Right cardiac atrium (tissue), 5 donors: Measurements from ENCODE around the gene PBX1. TPM values are rescaled to one million over a fixed set of nuclear protein-coding genes. Genes with fewer than 3 reads are reported as not detected.

Experiments
- ATAC-seq, 2 donors: fragments of 200-7000 bp; cut with Tn5 transposase; one replicate each; pipeline versions ENCODE4 v1.8.0 to v1.9.1; 2020; ENCODE audit warnings: moderate library complexity in 2 of 2, mild to moderate bottlenecking in 1 of 2
- DNase-seq, 3 donors: peaks; one replicate each; pipeline ENCODE4 v3.0.0-alpha.2; 2020
- H3K27ac ChIP-seq: one replicate; pipeline ENCODE4 v1.5.1; 2013; ENCODE audit warnings: mild to moderate bottlenecking, low read length, control low read depth, moderate library complexity
- H3K27me3 ChIP-seq: one replicate; pipeline ENCODE4 v1.6.1; 2013; ENCODE audit not compliant: control insufficient read depth, insufficient read depth
- H3K4me1 ChIP-seq: one replicate; pipeline ENCODE4 v1.6.1; 2013; ENCODE audit warnings: low read length; ENCODE audit not compliant: control insufficient read depth, insufficient read depth
- H3K4me3 ChIP-seq: one replicate; pipeline ENCODE4 v1.5.1; 2013; ENCODE audit warnings: low read length, control low read depth
- H3K9me3 ChIP-seq: one replicate; pipeline ENCODE4 v1.6.1; 2013; ENCODE audit warnings: low read length; ENCODE audit not compliant: control insufficient read depth
- WGBS: extraction: QIAGEN DNeasy Blood & Tissue Kit; methylation state at CpG from one replicate; pipeline ENCODE4 v1.1.7; 2013; 5-methylcytosine and 5-hydroxymethylcytosine counted together
- intact Hi-C, 4 donors: fragments of 100-400 bp; cut with DNase I; formaldehyde crosslinking; loops; one replicate each; pipeline versions ENCODE4 v1.11.0 to v1.14.0; 2022 to 2023
- polyA plus RNA-seq: library from polyadenylated mRNA; stranded (reverse); fragments of 200-250 nt; gene quantifications from one replicate; pipeline ENCODE4 v1.2.3, GENCODE V29; 2013
- total RNA-seq, 4 donors: library from RNA; stranded (reverse); fragmentation: NEBNext Ultra II Directional; extraction: Animal tissue kit (Norgen Biotek cat#: 25700); gene quantifications; one replicate each; pipeline ENCODE4 v1.2.1, GENCODE V29; 2021
- donor health status: healthy with polysubstance abuse.
- donor health status: DM: no; HTN: yes; CAD: no.
- donor health status: DM: no; HTN: no; CAD: no.
- donor health status: DM: no; HTN: yes; CAD: no; lungs with severe emphysema.
- donor health status: DM: yes; HTN: yes; CAD: no.

Gene PBX1
- total and polyA plus RNA-seq, 5 donors = 19.8 to 81.6 (median 76.8) TPM

DNA sequence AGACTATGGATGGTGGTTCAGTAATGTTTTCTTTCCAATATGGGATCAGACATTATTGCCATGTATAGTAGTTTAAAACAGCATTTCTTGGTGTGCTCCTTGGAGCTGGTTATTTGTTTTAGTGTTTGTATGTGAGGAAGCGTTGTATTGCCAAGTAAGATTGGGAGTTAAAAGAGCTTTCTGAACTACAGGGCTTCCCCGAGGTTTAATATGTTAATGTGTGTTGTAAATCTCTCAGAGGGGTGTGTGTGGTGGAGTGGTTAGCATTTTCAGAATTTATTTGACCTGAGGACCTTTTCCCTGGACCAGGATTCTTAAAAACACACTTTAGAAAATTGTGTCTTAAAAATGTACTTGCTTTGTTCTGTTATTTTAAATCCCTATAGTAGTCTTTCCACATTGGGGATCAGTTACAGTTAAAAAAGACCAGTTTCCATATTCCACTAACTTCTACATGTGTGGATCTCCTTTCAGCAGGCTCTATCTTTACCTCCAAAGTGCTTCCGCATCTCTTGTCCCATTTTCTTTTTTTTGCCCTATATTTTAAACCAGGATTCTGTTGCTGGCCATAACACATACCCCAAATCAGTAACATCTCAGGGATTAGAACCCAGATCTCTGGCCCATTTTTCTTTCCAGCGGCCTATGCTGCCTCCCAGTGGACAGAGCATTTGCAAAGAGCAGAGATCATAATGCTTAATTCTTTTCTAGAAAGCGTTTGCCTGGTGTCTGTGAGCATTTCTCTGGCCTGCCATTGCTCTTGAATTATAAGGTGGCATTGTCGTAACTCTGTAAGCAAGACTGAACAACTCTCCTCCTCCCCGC lies 58.6 kb downstream of the PBX1 start:
- Histone ChIP-seq H3K4me1 (peaks cover 20% of the 10 kb centered on the region), H3K27ac (no peak overlapping the region), H3K4me3 (no peak overlapping the region), H3K27me3 (no peaks in the 10 kb centered on the region), H3K9me3 (no peaks in the 10 kb centered on the region)
- intact Hi-C loops = loop anchor here in 2 of 4 donors (5.0 to 10.0 kb wide), 2 partner anchors 53 to 170 kb away; no protein-coding TSS in a partner anchor
- DNase-seq = peak in 1 of 3 donors; percentile 64
- 76% methylated on average over 7 of the region's 7 CpGs for WGBS
- ATAC-seq = no peak

DNA sequence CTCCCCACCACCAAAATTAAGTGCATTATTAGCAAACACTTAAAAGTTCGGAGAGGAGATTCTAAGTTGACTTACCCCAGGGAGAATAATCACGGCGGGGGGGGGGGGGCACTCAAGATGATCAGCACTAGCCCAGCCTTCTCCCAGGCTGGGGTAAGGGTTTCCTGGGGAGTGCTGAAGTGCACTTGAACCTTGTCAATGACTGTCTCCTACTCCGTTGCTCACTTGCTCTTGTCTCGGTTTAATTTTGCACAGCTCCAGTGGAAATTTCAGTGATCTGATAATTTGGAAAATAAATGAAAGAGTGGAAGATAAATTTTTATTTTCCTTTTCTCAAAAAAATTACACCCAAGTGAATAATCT lies 59.2 kb downstream of the PBX1 start:
- Histone ChIP-seq H3K27ac (no peak overlapping the region), H3K27me3 (no peaks in the 10 kb centered on the region), H3K9me3 (no peaks in the 10 kb centered on the region), H3K4me1 (peaks cover 19% of the 10 kb centered on the region), H3K4me3 (no peak overlapping the region)
- 52% methylated on average over 5 of the region's 5 CpGs for WGBS
- intact Hi-C loops = loop anchor here in 2 of 4 donors (5.0 to 10.0 kb wide), 2 partner anchors 53 to 169 kb away; no protein-coding TSS in a partner anchor
- no peak for ATAC-seq
- DNase-seq = no peak

DNA sequence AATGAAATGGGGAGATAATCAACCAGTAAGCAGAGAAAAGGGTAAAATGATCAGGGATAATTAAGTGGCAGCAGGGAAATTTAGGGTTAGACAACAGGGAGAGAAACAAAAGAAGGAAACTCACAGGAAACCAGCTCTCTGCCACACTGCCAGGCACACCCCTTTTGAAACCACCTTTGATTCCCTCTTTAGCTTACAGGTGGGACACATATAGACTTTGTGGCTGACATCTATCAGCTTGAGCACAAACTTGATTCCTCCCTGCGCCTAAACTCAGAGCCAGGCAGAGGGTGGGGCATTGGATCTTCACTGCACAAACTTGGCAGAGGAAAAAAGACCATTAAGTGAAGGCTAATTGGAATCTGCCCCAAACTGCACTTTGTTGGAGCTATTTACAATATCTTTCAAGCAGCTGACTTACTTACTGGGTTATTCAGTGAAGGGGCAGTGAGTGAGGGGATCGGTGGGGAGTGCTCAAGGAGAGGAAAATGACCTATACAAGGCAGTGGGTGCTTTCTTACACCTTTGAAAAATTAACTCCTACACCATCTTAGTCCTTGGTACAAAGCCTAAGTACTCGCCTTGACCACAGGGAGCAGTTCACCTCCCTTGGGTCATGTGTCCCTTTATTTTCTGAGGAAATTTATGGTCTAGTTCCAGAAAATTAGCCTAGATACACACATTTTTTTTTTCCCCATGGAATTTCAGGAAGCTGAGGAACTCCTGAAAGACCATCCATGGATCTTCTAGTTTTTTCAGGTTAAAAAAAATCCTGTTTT lies 60.2 kb downstream of the PBX1 start:
- DNase-seq (no peak), ATAC-seq (no peak)
- Histone ChIP-seq H3K4me1 (peaks cover 17% of the 10 kb centered on the region), H3K9me3 (no peaks in the 10 kb centered on the region), H3K27me3 (no peaks in the 10 kb centered on the region), H3K27ac (peak overlapping the region; percentile 30), H3K4me3 (no peak overlapping the region)
- intact Hi-C loops = loop anchor here in 2 of 4 donors (5.0 to 10.0 kb wide), 2 partner anchors 54 to 168 kb away; no protein-coding TSS in a partner anchor
- WGBS = 39% methylated on average over 3 of the region's 3 CpGs

DNA sequence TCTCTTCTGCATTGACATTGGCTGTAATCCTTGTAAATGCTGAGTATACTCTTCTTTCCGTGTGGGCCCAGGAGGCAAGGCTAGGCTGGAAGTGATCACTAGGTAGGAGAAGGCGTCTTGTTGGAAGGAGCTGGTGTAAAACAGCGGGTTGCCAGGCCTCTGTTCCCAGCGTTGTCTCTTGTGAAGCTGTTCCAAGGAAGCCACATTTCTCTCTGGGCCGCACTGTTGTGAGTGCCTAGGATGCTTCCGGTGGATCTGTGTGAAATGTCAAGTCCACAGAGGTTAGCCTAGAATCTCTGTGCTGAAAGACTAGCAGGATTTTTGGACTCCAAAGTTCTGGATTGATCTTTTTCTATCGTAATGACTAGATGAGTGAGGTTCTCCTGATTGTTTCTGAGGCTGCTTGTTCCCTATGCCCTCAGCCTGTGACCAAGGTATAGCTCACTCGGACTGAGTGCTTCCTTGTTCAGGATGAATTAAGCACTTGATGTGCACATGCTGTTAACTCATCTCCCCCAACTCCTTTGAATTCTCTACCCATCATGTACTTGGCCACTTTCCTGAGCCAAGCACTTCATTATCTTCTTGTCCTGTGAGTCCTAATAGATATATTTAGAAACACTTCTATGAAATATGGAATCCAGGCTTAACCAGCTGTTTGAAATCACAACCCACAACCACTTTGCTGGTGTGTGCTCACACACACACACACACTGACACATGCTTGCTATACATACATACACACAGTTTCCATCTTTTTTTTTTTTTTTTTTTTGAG lies 63.3 kb downstream of the PBX1 start:
- Histone ChIP-seq H3K4me1 (peaks cover 13% of the 10 kb centered on the region), H3K9me3 (no peaks in the 10 kb centered on the region), H3K27me3 (no peaks in the 10 kb centered on the region), H3K27ac (peak overlapping the region; percentile 100), H3K4me3 (no peak overlapping the region)
- peak; percentile 73 to 76 for ATAC-seq
- DNase-seq = peak in 1 of 3 donors; percentile 52
- intact Hi-C loops = no loop called here
- WGBS = 49% methylated on average over 8 of the region's 8 CpGs

DNA sequence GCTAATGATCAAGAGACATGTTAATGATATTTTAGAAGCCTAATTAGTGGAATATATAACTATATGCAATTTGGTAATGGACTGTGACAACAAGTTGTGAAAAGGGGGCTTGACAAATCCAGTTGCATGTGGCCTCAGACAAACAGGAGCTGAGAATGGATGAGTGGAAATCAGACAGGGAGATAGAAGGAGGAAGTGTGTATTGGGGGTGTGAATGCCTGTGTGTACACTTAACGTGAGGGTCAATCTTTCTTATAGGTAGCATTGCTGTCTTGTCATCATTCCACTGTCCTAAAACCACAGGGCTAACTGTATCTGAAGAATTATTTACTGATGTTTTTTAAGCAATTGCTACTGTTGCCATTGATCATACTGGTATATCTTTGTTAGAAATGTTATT lies 64.8 kb downstream of the PBX1 start:
- 61% methylated on average over 1 of the region's 1 CpG for WGBS
- Histone ChIP-seq H3K27ac (no peak overlapping the region), H3K4me3 (no peak overlapping the region), H3K4me1 (peaks cover 13% of the 10 kb centered on the region), H3K27me3 (no peaks in the 10 kb centered on the region), H3K9me3 (no peaks in the 10 kb centered on the region)
- intact Hi-C loops = no loop called here
- DNase-seq (no peak), ATAC-seq (no peak)

DNA sequence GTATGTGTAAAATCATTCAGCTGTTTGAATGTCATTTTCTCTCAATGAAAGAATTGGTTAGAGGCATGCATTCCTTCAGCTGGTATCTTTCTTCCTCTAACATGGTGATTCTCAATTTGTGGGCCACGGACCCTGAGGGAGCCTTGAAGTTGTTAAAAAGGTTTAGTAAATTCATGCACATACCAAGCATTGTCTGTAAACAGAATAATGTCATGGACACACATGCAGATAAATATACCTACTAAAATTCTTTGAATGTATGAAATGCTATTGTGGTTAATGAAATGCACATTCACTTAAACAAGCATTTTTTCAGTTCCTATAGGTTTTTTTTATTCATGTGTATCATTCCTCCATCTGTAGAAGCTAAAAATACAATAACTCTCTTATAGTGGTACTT lies 65.4 kb downstream of the PBX1 start:
- intact Hi-C loops = no loop called here
- H3K9me3 ChIP-seq = no peaks in the 10 kb centered on the region
- peaks cover 12% of the 10 kb centered on the region for H3K4me1 ChIP-seq
- DNase-seq (no peak), ATAC-seq (no peak)
- no peaks in the 10 kb centered on the region for H3K27me3 ChIP-seq
- WGBS = 80% methylated on average over 1 of the region's 1 CpG
- H3K4me3 ChIP-seq = no peak overlapping the region
- no peak overlapping the region for H3K27ac ChIP-seq

DNA sequence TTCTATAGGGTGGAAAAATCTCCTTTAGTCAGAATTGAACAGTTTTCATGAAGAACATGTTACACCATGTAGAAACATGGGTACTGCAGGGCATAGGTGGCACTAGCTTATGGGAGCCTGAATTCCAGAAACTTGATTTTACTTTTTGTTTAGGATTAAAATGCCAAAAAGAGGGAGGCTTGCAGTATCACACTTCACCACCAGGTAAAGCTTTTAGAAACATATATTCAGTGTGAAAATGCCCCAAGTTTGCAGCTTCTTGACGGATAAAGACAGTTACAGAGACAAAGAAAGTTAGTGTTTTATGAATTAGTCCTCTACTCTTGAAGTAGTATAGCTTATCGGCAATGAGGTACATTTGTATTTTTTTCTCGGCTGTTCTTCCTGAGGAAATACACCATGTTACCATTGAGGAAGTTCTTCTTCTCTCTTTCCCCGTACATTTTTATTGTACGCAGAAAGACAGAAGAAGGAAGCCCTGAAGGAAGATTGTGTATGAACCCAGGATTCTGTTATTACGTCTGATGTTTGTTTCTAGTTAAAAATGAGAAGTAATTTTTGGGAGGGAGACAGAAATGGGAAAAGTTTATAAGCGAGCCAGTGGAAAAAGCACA lies 66.1 kb downstream of the PBX1 start:
- no peaks in the 10 kb centered on the region for H3K27me3 ChIP-seq
- 59% methylated on average over 7 of the region's 7 CpGs for WGBS
- H3K4me3 ChIP-seq = no peak overlapping the region
- no peak overlapping the region for H3K27ac ChIP-seq
- DNase-seq (no peak), ATAC-seq (no peak)
- intact Hi-C loops = no loop called here
- H3K4me1 ChIP-seq = peaks cover 13% of the 10 kb centered on the region
- no peaks in the 10 kb centered on the region for H3K9me3 ChIP-seq

DNA sequence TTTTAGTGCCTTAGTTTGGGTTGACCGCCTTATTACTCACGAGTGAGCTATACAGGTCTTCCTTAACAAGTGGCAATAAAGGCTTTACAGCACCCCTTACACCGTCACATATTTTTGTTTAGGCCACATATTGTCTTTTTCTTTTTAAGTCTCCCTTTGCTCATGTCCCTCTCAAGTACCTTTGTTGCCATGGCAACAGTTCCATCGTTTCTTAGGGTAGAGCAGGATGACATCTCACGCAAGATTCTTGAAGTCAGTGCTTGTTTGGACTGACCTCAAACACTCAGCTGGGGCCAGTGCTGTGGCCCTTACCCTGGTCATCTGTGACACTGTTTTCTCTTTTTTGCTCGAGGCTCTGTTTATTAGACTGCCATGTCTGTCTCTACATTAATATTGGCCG lies 69.8 kb downstream of the PBX1 start:
- H3K4me1 ChIP-seq = peaks cover 14% of the 10 kb centered on the region
- no peaks in the 10 kb centered on the region for H3K9me3 ChIP-seq
- H3K27ac ChIP-seq = no peak overlapping the region
- intact Hi-C loops = no loop called here
- 80% methylated on average over 7 of the region's 7 CpGs for WGBS
- ATAC-seq (no peak), DNase-seq (no peak)
- H3K27me3 ChIP-seq = no peaks in the 10 kb centered on the region
- H3K4me3 ChIP-seq = no peak overlapping the region

DNA sequence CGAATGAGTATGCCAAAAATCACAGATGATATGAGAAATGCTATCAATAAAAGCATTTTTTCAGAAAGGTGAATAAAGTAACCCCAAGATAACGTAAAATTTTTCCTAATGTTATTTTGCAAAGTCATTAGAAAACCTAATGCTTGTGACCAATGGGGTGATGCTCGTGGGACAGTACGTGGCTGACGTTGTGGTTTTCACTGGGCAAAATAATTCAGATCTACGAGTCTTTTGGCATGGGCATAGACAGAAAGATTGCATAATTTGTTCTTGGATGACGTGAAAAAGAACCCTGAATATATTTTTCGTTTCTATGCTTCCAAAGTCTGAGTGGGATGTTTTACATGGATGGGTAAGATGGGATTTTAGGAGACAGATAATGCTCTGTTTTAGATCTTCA lies 71.0 kb downstream of the PBX1 start:
- ATAC-seq = no peak
- no peak for DNase-seq
- H3K27ac ChIP-seq = no peak overlapping the region
- intact Hi-C loops = loop anchor here in 1 of 4 donors (10.0 kb wide), 1 partner anchor 155 kb away; no protein-coding TSS in a partner anchor
- H3K27me3 ChIP-seq = no peaks in the 10 kb centered on the region
- no peak overlapping the region for H3K4me3 ChIP-seq
- no peaks in the 10 kb centered on the region for H3K9me3 ChIP-seq
- H3K4me1 ChIP-seq = peaks cover 14% of the 10 kb centered on the region
- 72% methylated on average over 8 of the region's 8 CpGs for WGBS

DNA sequence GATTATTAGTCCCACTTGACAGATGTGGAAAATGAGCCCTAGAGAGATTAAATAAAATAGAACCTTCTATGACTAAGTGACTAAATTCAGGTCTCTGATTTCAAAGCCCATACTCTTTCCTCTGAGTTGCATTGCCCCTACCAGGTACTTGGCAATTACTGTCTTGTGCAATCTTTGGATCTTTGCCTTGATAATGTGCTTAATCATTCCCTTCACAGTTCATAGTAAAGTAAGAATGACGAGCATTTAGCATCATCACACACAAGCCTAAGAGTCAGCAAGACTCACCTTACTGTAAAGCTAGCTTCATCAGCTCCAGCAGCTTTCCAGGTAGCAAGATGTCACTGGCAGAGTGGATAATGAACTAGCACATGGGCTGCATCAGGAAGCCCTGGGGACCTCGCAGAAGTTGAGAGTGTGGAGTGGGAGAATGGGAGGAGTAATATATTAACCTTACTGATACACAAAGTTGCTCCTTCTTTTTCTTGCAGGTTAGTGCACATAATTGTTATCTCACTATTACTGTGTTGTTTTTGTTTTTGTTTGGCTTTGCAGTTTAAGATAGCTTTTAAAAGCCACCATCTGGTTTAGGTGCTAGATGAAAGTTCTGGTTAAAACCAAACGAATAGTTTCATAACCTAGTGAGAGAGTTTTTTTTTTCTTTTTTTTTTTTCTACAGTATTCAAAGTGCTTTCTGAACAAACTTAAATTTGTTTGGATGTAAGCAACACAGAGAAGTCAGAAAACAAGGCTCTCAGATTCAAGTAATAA lies 71.8 kb downstream of the PBX1 start:
- ATAC-seq = no peak
- WGBS = 59% methylated on average over 3 of the region's 3 CpGs
- peak overlapping the region; percentile 39 for H3K27ac ChIP-seq
- H3K4me3 ChIP-seq = no peak overlapping the region
- intact Hi-C loops = loop anchor here in 1 of 4 donors (10.0 kb wide), 1 partner anchor 154 kb away; no protein-coding TSS in a partner anchor
- DNase-seq = no peak
- H3K27me3 ChIP-seq = no peaks in the 10 kb centered on the region
- H3K4me1 ChIP-seq = peaks cover 16% of the 10 kb centered on the region
- H3K9me3 ChIP-seq = no peaks in the 10 kb centered on the region
